PC-9 (cell line): ENCODE results near the gene CCDC136.

ENCODE experiments used
- EZH2 ChIP-seq: fragments of 200-600 bp; sonication (generic); IDR thresholded peaks from 2 replicates; pipeline ENCODE4 v1.8.0; 2017; ENCODE audit warnings: antibody characterized with exemption, low read depth
- TF ChIP-seq, protein P1 (sequence below): fragments of 200-600 bp; sonication (generic); conservative IDR thresholded peaks from 2 replicates; pipeline ENCODE4 v1.6.1; 2017; ENCODE audit warnings: mixed run types, antibody characterized with exemption, mild to moderate bottlenecking, moderate library complexity

DNA sequence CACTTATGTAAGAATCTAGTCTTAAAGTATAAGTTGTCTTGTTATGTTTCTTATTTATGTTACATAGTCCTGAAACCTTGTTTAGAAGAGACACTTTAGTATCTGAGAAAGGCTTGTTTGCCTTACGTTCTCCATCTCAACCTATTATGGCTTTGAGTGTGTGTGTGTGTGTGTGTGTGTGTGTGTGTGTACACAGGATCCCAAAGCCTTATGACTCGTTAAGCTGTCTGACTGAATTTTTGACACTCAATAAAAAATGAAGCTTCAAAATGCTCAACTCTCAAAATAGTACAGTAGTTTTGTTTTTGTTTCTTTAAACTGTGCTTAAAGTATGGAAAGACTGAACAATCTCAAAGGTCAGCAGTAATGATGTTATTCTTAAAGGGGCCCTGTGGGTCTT lies 34.6 kb upstream of the CCDC136 start:
- TF ChIP-seq EZH2: no peak
- TF ChIP-seq, protein P1, sequence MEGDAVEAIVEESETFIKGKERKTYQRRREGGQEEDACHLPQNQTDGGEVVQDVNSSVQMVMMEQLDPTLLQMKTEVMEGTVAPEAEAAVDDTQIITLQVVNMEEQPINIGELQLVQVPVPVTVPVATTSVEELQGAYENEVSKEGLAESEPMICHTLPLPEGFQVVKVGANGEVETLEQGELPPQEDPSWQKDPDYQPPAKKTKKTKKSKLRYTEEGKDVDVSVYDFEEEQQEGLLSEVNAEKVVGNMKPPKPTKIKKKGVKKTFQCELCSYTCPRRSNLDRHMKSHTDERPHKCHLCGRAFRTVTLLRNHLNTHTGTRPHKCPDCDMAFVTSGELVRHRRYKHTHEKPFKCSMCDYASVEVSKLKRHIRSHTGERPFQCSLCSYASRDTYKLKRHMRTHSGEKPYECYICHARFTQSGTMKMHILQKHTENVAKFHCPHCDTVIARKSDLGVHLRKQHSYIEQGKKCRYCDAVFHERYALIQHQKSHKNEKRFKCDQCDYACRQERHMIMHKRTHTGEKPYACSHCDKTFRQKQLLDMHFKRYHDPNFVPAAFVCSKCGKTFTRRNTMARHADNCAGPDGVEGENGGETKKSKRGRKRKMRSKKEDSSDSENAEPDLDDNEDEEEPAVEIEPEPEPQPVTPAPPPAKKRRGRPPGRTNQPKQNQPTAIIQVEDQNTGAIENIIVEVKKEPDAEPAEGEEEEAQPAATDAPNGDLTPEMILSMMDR: no peak
